Spinal cord (tissue), 10 donors: ENCODE data around the gene PDZD8. TPM values are rescaled to one million over a fixed set of nuclear protein-coding genes. Genes with fewer than 3 reads are reported as not detected.

ENCODE experiments used
- DNase-seq, 6 donors: peaks; one replicate each; pipeline versions ENCODE4 v3.0.0 to v3.0.0-alpha.2; 2013 to 2015; ENCODE audit warnings: low spot score in 6 of 6, low read depth in 4 of 6
- H3K27ac ChIP-seq: one replicate; pipeline ENCODE4 v1.5.1; 2013; ENCODE audit warnings: low read depth, low read length, control low read depth
- H3K27me3 ChIP-seq: one replicate; pipeline ENCODE4 v1.6.1; 2013; ENCODE audit warnings: low read length; ENCODE audit not compliant: control insufficient read depth, insufficient read depth
- H3K36me3 ChIP-seq: one replicate; pipeline ENCODE4 v1.6.1; 2013; ENCODE audit warnings: low read length; ENCODE audit not compliant: control insufficient read depth, insufficient read depth
- H3K4me1 ChIP-seq: one replicate; pipeline ENCODE4 v1.6.1; 2013; ENCODE audit warnings: low read length; ENCODE audit not compliant: control insufficient read depth, insufficient read depth
- H3K4me3 ChIP-seq: one replicate; pipeline ENCODE4 v1.5.1; 2013; ENCODE audit warnings: low read depth, low read length, control low read depth
- H3K9me3 ChIP-seq: one replicate; pipeline ENCODE4 v1.6.1; 2013; ENCODE audit warnings: low read length; ENCODE audit not compliant: control insufficient read depth, insufficient read depth
- WGBS: methylation state at CpG from one replicate; pipeline ENCODE4 v1.1.5; 2013; ENCODE audit warnings: missing lambda C conversion rate; ENCODE audit not compliant: insufficient coverage; 5-methylcytosine and 5-hydroxymethylcytosine counted together
- polyA plus RNA-seq, 2 donors: library from polyadenylated mRNA; unstranded; fragments of 120-200 nt; gene quantifications; one replicate each; pipeline ENCODE4 v1.2.1, GENCODE V29; 2013; ENCODE audit not compliant: insufficient read length in 2 of 2
- total RNA-seq, 2 donors: library from RNA; depleted of rRNA in 1 of 2; stranded (reverse); fragments of 120-200 nt in 1 of 2; fragments of >200 nt in 1 of 2; gene quantifications; one replicate each; pipeline versions ENCODE4 v1.2.3 to v1.2.4, GENCODE V29; 2013 to 2014
- donor health status: healthy.

The PDZD8 gene
- total and polyA plus RNA-seq, 4 donors, result 25.2 to 43.6 (median 35.6) TPM

DNA sequence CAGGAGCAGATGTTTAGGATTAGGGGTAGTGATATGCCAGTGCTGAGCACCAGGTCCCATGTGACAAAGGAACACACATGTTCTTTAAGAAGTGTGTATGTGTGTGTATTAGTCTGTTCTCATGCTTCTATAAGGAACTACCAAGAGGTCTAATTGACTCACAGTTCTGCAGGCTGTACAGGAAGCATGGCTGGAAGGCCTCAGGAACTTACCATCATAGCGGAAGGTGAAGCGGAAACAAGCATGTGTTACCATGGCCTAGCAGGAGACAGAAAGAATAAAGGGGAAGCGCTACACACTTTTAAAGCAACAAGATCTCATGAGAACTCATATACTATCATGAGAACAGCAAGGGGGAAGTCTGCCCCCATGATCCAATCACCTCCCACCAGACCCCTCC, 22.8 kb upstream of the PDZD8 start:
- Histone ChIP-seq H3K9me3 (no peaks in the 10 kb centered on the region), H3K27ac (no peak overlapping the region), H3K4me1 (no peaks in the 10 kb centered on the region), H3K27me3 (no peaks in the 10 kb centered on the region), H3K4me3 (no peak overlapping the region), H3K36me3 (no peaks in the 10 kb centered on the region)
- DNase-seq, result no peak
- 89% methylated on average over 3 of the region's 3 CpGs for WGBS

DNA sequence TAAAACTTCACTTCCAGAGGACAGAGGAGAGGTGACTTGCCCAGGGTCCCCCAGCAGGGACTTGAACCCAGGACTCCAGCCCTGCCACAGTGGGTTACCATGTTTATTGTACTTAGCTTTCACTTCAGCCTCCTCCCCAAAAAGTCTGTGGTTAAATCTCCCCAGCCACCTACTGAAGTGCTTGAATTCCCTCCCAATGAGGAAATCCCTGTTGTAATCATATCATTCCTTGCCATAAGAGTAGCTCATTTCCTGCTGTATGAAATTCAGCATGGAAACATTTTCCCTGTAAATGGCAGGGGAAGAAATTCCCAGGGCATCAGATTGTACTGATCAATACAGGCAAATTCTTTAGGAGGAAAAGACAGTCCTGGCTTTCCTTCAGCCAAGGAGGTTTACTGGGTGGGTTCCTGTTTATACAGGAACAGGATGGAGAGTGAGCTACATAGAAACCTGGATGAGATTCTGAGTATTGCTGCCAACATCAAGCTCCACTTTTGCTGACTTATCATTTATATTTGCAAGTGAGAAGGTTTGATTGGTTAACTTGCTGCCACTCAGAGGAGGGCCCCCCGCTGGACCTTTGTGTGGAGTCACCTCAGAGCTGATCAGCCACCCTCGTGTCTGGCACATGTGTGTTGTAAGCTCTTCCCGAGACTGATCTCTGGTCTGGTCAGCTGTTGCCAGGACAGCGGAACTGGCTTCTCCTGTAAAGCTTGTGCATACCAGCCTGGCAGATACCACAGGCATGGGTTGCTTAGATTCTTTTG, 16.4 kb upstream of the PDZD8 start:
- no peaks in the 10 kb centered on the region for H3K9me3 ChIP-seq
- H3K4me3 ChIP-seq, result no peak overlapping the region
- peak in 3 of 6 donors; percentile 23 to 54 (median 43) for DNase-seq
- WGBS, result 21% methylated on average over 4 of the region's 4 CpGs
- H3K4me1 ChIP-seq, result peaks cover 7% of the 10 kb centered on the region
- H3K27me3 ChIP-seq, result peaks cover 3% of the 10 kb centered on the region
- no peak overlapping the region for H3K27ac ChIP-seq
- H3K36me3 ChIP-seq, result no peaks in the 10 kb centered on the region

DNA sequence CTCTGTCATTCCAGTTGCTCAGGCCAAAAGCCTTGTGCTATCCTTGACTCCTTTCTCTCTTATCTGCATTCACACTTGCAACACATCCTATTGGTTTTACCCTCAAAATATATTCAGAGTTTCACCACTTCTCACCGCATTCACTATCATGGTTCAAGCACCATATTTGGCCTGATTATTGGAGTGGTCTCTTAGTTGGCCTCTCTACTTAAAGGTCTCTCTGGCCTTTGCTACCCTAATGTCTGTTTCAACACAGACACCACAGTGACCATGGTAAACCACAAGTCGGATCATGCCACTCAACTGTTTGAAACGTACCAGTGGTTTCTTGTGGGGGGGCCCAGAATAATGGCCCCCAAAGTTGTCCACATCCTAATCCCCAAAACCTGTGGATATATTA, 15.2 kb upstream of the PDZD8 start:
- no peaks in the 10 kb centered on the region for H3K36me3 ChIP-seq
- H3K9me3 ChIP-seq, result no peaks in the 10 kb centered on the region
- peaks cover 7% of the 10 kb centered on the region for H3K4me1 ChIP-seq
- no peak overlapping the region for H3K27ac ChIP-seq
- peaks cover 3% of the 10 kb centered on the region for H3K27me3 ChIP-seq
- DNase-seq, result no peak
- no CpG with 5 or more reads among the region's 3 CpGs for WGBS
- no peak overlapping the region for H3K4me3 ChIP-seq

DNA sequence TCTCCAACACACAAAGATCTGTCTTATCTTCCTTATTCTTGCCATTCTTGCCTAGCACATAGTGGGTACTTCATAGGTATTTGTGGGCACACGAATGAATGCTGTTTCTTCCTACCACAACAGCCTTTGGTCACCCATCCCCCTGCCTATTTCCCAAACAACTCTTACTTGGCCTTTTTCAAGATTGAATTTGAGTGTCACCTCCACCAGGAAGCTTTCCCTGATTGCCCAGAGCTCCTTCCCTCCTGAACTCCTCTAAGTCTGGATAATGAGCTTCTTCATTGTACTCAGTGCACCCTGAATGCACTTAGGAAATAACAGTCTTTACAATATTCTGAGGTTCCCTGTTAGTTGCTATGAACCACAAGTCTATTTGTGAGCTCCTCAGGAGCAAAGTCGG, 11.6 kb upstream of the PDZD8 start:
- 100% methylated on average over 1 of the region's 2 CpGs for WGBS
- no peaks in the 10 kb centered on the region for H3K9me3 ChIP-seq
- DNase-seq, result no peak
- H3K27me3 ChIP-seq, result peaks cover 3% of the 10 kb centered on the region
- H3K4me3 ChIP-seq, result no peak overlapping the region
- no peaks in the 10 kb centered on the region for H3K36me3 ChIP-seq
- peaks cover 1% of the 10 kb centered on the region for H3K4me1 ChIP-seq
- H3K27ac ChIP-seq, result no peak overlapping the region

DNA sequence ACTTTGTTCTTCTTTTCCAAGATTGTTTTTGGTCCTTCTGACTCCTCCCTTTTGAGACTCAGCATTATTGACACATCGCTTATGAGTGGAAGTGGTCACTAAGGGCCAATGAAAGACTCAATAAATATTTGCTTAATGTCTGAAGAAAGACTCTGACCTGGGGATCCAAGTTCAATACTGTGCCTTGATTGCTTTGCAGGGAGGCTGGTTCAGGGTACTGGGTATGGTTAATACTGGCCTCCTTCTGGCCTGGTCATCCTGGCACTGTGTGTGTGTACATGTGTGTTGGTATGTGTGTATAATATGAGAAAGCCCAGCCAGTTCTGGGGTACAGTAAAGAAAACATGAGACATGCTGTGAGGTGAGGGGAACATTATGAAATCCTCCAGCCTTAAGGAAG, 7.6 kb upstream of the PDZD8 start:
- Histone ChIP-seq H3K4me3 (no peak overlapping the region), H3K36me3 (no peaks in the 10 kb centered on the region), H3K4me1 (no peaks in the 10 kb centered on the region), H3K27me3 (peaks cover 14% of the 10 kb centered on the region), H3K27ac (no peak overlapping the region), H3K9me3 (no peaks in the 10 kb centered on the region)
- no peak for DNase-seq
- WGBS, result no CpG with 5 or more reads among the region's 1 CpG

DNA sequence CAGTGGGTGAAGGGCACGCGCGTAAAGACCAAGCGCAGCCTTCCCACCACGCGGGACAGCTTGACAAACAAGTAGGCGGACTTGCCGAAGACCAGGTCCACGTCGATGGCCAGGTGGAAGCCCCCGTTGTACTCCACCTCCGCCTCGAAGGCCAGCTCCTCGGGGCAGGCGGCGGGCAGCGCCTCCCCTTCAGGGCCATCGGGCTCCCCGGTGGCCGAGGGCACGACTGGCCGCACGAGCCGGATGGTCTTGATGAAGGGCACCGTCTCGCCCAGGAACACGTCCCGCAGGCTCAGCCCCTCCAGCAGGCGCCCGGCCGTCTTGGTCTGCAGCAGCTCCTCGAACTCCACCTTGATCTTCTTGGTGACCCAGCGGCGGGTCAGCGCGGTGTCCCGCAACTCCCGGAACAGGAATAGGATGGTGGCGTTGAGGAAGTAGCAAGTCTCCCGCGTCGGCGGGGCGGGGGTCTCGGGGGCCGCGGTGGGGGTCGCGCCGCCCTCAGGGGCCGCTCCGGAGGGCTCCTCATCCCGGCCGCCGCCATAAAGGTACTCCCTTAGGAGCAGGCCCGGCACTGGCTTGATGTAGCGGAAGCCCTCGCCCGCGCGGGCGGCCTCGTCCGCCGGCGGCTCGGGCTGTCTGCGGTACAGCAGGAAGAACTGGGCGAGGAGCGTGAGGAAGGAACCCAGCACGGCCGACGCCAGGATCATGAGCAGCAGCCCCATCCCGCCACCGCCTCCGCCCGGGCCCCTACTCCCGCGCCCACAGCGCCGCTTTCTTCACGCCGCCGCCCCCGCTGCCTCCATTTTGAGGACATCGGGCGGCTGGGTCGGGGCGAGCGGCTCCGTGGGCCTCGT, 507 bp downstream of the PDZD8 start:
- peak overlapping the region; percentile 91 for H3K4me3 ChIP-seq
- peaks cover 36% of the 10 kb centered on the region for H3K4me1 ChIP-seq
- under 1% methylated on average over 92 of the region's 92 CpGs for WGBS
- H3K36me3 ChIP-seq, result no peaks in the 10 kb centered on the region
- H3K27ac ChIP-seq, result peak overlapping the region; percentile 86
- no peaks in the 10 kb centered on the region for H3K9me3 ChIP-seq
- peak in 1 of 6 donors; percentile 19 for DNase-seq
- peaks cover 11% of the 10 kb centered on the region for H3K27me3 ChIP-seq

DNA sequence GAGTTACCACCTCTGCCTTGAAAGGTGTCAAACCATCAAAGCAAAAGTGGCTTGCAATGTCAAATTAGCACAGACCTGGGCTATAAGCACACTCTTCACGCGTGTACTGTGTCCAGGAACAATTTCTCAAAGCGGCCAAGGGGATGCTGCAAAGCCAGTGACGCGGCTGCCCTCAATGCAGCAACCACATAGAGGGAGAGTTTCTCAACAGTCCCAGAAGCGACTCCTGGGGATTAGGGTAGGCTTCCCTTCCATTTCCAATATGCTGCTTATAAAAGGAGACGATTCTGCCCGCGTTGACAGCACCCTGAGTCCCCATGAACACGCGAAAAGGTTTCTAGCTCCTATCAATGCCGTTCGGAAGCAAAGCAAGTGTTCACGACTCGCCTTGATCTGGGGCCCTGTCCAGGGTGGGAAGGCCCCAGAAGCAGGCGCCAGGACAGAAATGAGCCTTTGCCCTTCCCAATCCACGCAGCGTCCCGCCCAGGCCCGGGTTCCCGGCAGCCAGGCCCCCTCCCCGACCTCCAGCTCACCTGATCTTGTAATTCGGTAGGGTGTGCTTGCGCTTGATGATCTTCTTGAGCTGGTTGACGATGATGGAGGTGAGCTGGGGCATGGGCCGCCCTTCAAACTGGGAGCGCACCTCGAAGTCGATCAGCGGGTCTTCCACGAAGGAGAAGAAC, 1.3 kb downstream of the PDZD8 start:
- DNase-seq, result peak in 4 of 6 donors; percentile 15 to 63 (median 43)
- H3K27ac ChIP-seq, result peak overlapping the region; percentile 54
- no peaks in the 10 kb centered on the region for H3K9me3 ChIP-seq
- no peaks in the 10 kb centered on the region for H3K36me3 ChIP-seq
- H3K4me3 ChIP-seq, result peak overlapping the region; percentile 91
- peaks cover 9% of the 10 kb centered on the region for H3K27me3 ChIP-seq
- under 1% methylated on average over 30 of the region's 31 CpGs for WGBS
- peaks cover 36% of the 10 kb centered on the region for H3K4me1 ChIP-seq

DNA sequence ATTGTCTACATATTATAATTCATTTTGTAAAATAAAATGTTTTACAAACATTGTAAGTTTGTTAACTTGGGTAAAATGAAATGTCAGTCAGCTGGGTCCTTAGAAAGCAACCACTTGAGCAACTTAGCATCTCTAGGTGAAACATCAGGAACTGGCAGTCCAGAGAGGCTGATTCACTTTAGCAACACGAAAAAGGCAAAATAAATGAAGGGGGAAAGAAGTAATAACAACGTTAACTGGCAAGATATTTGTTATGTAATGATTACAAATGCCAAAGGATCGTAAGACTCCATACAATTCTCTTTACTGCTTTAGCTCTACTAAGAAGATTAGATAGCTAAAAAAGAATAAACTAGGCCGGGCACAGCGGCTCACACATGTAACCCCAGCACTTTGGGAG, 5.0 kb downstream of the PDZD8 start:
- no peak overlapping the region for H3K4me3 ChIP-seq
- H3K27me3 ChIP-seq, result no peaks in the 10 kb centered on the region
- H3K36me3 ChIP-seq, result no peaks in the 10 kb centered on the region
- H3K4me1 ChIP-seq, result peaks cover 26% of the 10 kb centered on the region
- H3K9me3 ChIP-seq, result no peaks in the 10 kb centered on the region
- no CpG with 5 or more reads among the region's 5 CpGs for WGBS
- no peak for DNase-seq
- H3K27ac ChIP-seq, result no peak overlapping the region

DNA sequence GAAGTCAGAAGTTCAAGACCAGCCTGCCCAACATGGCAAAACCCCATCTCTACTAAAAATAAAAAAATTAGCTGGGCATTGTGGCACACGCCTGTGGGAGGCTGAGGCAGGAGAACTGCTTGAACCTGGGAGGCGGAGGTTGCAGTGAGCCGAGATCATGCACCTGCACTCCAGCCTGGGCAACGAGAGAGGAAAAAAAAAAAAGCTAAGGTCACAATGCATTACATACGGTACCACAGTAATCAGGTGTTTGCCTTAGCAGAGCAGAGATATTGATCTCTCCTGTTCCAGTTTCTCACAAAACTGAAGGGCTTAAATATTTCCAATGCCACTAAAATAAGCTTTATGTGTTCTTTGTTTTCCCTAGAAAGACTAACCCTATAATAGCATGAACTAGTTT, 7.5 kb downstream of the PDZD8 start:
- Histone ChIP-seq H3K4me3 (no peak overlapping the region), H3K27me3 (no peaks in the 10 kb centered on the region), H3K9me3 (no peaks in the 10 kb centered on the region), H3K36me3 (no peaks in the 10 kb centered on the region), H3K27ac (no peak overlapping the region), H3K4me1 (peaks cover 12% of the 10 kb centered on the region)
- 97% methylated on average over 4 of the region's 5 CpGs for WGBS
- DNase-seq, result no peak
